Esophagus muscularis mucosa (tissue), 3 donors: Measurements from ENCODE around the gene PTPRD.

ENCODE experiments used
- POLR2A ChIP-seq: fragments of 450-650 bp; IDR thresholded peaks from one replicate; pipeline ENCODE4 v1.6.1; 2017; ENCODE audit warnings: antibody characterized with exemption, moderate library complexity, mild to moderate bottlenecking, low read depth
- TF ChIP-seq, protein P1 (sequence below), 3 experiments: fragments of 200-600 bp in 2 of 3; fragments of 450-650 bp in 1 of 3; sonication (generic) in 2 of 3; IDR thresholded peaks; one replicate each; pipeline ENCODE4 v1.5.1; 2017 to 2019; ENCODE audit warnings: antibody characterized with exemption in 3 of 3, mild to moderate bottlenecking in 2 of 3, moderate library complexity in 1 of 3

DNA sequence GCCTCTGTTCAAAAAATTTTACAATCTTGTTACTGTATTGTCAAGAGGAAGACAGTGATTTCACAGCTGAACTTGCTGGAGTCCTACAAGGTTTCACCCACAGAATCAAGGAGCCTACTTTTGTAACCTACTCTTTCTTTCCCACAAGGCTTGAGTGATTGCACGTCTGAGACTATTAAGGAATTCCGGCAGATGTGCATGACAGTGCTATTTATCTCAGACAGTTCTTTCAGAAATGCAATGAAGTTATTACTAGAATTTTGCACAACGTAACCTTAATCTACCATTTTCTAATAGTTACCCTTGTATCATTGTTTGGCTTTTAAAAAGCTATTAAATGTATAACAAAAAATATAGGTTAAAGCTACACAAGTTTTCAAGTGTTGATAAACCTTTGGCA is 400.1 kb downstream of the PTPRD start:
- TF ChIP-seq, protein P1, sequence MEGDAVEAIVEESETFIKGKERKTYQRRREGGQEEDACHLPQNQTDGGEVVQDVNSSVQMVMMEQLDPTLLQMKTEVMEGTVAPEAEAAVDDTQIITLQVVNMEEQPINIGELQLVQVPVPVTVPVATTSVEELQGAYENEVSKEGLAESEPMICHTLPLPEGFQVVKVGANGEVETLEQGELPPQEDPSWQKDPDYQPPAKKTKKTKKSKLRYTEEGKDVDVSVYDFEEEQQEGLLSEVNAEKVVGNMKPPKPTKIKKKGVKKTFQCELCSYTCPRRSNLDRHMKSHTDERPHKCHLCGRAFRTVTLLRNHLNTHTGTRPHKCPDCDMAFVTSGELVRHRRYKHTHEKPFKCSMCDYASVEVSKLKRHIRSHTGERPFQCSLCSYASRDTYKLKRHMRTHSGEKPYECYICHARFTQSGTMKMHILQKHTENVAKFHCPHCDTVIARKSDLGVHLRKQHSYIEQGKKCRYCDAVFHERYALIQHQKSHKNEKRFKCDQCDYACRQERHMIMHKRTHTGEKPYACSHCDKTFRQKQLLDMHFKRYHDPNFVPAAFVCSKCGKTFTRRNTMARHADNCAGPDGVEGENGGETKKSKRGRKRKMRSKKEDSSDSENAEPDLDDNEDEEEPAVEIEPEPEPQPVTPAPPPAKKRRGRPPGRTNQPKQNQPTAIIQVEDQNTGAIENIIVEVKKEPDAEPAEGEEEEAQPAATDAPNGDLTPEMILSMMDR (IDR thresholded peaks at IDR 0.05) = no peak
- TF ChIP-seq POLR2A = no peak
